SK-N-SH (cell line): Measurements from ENCODE around the gene HOXB8.

ENCODE experiments used
- CTCF ChIP-seq: fragments of 200-600 bp; sonication (generic); IDR thresholded peaks from 2 replicates; pipeline ENCODE4 v1.6.1; 2017; ENCODE audit warnings: antibody characterized with exemption, mild to moderate bottlenecking, moderate library complexity
- EZH2phosphoT487 ChIP-seq: fragments of 200-600 bp; sonication (generic); IDR thresholded peaks from 2 replicates; pipeline ENCODE4 v1.6.1; 2017; ENCODE audit warnings: low read depth, mixed run types, mild to moderate bottlenecking, antibody characterized with exemption, moderate library complexity, borderline replicate concordance
- POLR2AphosphoS5 ChIP-seq: IDR thresholded peaks from 2 replicates; pipeline ENCODE4 v1.6.1; 2012; ENCODE audit warnings: low read depth, low read length
- RAD21 ChIP-seq: IDR thresholded peaks from 2 replicates; pipeline ENCODE4 v1.6.1; 2012; ENCODE audit warnings: mild to moderate bottlenecking, low read length
- RFX5 ChIP-seq: IDR thresholded peaks from 2 replicates; pipeline ENCODE4 v1.6.1; 2012; ENCODE audit warnings: mild to moderate bottlenecking, improper control_type of control experiment, low read length
- USF2 ChIP-seq: fragments of 150-350 bp; IDR thresholded peaks from 2 replicates; pipeline ENCODE4 v1.6.1; 2017; ENCODE audit warnings: antibody characterized with exemption, low read length, low read depth, borderline replicate concordance
- YY1 ChIP-seq: IDR thresholded peaks from 2 replicates; pipeline ENCODE4 v1.4.0; 2012; ENCODE audit warnings: low read depth, mild to moderate bottlenecking
- TF ChIP-seq, protein P1 (sequence below): IDR thresholded peaks from 2 replicates; pipeline ENCODE4 v1.4.0; 2012; ENCODE audit warnings: low read depth

GRCh38 chr17:48627623-48628521 lies 12.8 kb upstream of the HOXB8 start:
- TF ChIP-seq RAD21 (no peak), YY1 (no peak), POLR2AphosphoS5 (no peak), CTCF (no peak), RFX5 (no peak), USF2 (no peak), EZH2phosphoT487 (no peak; the same call in 1 of the 2 replicates)
- TF ChIP-seq, protein P1, sequence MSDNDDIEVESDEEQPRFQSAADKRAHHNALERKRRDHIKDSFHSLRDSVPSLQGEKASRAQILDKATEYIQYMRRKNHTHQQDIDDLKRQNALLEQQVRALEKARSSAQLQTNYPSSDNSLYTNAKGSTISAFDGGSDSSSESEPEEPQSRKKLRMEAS = no peak
